HFF-Myc (cell line): Measurements from ENCODE around the gene PCSK6.

Source experiments
- DNase-seq: peaks from one replicate; pipeline ENCODE4 v3.0.0-alpha.2; 2011; ENCODE audit warnings: low read depth; ENCODE audit errors: extremely low read depth
- H3K4me3 ChIP-seq: replicated peaks from 2 replicates; pipeline ENCODE4 v1.5.1; 2011; ENCODE audit warnings: low read depth, mild to moderate bottlenecking, control low read depth, low read length
- TF ChIP-seq, protein P1 (sequence below): IDR thresholded peaks from 2 replicates; pipeline ENCODE4 v1.5.1; 2012; ENCODE audit warnings: mild to moderate bottlenecking, low read depth, low read length, control low read depth; ENCODE audit errors: missing control alignments

The PCSK6 gene

DNA sequence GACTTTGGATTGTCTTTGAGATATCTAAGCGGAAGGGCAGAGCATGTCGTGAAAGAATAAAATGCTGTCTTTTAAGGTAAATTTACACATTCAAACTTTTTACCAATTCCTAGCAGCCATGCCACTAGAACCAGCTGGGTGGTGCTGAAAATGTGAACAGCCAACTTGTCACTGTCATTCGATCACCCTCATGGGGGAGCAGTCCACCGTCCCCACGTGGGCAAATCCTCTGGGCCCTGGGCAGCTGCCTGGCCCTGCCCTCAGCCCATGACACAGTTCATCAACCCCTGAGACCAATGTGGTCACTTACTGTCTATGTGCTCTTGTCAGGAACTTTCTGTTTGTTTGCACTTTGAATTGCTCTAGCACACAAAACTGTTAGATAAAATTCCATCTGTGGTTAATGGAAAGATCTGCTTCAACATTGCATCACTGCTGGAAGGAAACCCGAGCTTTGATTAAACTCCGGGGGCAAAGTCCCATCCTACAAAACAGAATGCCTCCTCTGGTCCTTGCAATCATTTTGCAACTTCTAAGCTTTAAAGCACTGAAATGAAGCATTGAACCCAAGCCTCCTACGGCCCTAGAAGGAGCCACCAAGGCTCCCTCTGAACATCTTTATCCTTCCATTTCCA is 50.1 kb downstream of the PCSK6 start:
- TF ChIP-seq, protein P1, sequence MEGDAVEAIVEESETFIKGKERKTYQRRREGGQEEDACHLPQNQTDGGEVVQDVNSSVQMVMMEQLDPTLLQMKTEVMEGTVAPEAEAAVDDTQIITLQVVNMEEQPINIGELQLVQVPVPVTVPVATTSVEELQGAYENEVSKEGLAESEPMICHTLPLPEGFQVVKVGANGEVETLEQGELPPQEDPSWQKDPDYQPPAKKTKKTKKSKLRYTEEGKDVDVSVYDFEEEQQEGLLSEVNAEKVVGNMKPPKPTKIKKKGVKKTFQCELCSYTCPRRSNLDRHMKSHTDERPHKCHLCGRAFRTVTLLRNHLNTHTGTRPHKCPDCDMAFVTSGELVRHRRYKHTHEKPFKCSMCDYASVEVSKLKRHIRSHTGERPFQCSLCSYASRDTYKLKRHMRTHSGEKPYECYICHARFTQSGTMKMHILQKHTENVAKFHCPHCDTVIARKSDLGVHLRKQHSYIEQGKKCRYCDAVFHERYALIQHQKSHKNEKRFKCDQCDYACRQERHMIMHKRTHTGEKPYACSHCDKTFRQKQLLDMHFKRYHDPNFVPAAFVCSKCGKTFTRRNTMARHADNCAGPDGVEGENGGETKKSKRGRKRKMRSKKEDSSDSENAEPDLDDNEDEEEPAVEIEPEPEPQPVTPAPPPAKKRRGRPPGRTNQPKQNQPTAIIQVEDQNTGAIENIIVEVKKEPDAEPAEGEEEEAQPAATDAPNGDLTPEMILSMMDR: no peak
- DNase-seq: no peak
- H3K4me3 ChIP-seq: peak overlapping the region; percentile 32

DNA sequence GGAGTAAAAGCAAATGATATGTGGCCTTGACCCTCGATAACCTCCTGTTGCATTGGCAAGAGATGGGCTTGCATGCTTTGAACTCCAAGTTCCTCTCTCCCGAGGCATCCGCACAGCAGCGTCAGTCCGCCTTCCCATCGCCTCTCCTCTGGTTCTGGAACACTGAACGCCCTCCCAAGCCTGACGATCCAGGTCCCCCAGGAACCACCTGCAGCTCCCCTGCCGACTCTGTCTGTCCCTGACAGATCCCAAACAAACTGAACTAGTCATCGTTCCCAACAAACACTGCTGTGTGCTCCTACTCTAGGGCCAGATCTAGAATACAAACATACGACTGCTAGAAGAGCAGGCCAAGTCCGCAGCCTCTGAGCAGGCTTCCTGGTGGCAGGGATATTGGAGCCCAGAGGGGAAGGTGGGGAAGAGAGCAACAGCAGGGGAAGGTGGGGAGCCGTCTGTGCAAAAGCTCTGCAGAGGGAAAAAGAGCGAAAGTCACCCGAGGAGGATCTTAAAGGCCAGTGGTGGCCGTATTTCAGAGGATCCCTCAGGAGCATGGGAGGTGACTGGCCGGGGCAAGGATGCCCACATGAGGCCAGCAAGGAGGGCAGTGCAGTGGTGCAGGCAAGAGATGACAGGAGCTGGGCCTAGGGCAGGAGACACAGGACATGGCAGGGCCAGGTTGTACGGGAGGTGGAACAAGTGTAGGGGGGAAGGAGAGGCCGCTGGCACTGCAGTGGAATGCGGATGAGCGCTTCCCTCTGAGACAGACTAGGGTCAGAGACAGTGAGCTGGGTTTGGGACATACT is 50.8 kb downstream of the PCSK6 start:
- H3K4me3 ChIP-seq: no peak overlapping the region
- TF ChIP-seq, protein P1: no peak

DNA sequence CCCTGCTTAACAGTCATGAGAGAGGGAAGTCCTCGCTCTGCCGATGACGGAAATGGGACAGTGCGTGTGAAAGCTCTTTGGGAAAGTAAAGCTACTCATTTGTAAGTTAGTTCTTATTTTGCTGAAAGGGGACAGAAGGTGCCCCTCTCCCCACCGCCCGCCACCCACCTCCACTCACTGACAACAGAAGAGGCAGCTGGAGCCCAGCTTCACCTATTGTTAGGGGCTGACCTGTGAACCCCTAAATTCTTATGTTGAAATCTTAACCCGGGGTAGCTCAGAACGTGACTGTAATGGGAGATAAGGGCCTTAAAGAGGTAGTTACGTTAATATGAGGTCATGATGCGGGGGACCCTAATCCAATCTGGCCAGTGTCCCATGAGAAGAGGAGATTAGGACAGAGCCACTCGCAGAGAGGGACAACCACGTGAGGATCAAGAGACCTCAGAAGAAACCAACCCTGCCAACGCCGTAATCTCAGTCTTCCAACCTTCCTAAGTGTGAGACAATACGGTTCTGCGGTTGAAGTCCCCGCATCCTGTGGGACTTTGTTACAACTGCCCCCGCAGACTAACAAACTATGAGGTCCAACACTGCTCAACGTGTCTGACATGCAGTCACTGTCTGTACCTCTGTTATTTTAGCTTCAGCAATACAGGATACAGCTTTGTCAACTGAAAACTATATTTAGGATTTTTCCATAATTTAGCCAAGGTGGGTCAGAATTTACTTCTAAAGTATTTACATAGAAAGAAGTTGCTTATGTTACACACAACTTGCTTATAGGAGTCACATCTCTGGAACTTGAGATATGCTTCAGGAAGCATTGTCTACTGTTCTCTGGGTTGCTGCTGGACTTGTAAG is 51.7 kb downstream of the PCSK6 start:
- no peak overlapping the region for H3K4me3 ChIP-seq
- TF ChIP-seq, protein P1: no peak
- DNase-seq: no peak

More for the DNA sequence above, 50.8 kb downstream of the PCSK6 start:
- no peak for DNase-seq

- H3K4me3 ChIP-seq: no peak overlapping the region
- no peak for DNase-seq
- TF ChIP-seq, protein P1: no peak
Observed at GRCh38 chr15:101437209-101437608, 52.3 kb downstream of the PCSK6 start.

DNA sequence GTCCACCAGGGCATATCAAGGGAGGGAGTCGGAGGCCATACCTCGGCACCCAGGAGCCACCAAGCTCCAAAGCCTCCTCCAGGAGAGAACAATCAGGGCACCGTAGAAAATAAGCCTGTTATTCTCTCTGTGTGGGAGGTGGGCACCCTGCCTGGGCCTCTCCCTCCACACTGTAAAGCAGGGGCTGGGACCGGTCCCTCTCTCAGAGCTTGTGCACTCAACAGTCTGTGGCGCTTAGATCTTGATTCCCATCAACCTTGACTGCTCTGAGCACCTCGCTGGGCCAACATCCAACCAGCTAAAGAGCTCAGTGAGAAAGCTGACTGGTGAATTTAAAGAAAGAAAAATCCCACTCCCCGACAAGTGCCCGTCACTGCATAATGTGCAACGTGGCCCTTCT is 53.0 kb downstream of the PCSK6 start:
- TF ChIP-seq, protein P1: no peak
- no peak overlapping the region for H3K4me3 ChIP-seq
- DNase-seq: no peak

DNA sequence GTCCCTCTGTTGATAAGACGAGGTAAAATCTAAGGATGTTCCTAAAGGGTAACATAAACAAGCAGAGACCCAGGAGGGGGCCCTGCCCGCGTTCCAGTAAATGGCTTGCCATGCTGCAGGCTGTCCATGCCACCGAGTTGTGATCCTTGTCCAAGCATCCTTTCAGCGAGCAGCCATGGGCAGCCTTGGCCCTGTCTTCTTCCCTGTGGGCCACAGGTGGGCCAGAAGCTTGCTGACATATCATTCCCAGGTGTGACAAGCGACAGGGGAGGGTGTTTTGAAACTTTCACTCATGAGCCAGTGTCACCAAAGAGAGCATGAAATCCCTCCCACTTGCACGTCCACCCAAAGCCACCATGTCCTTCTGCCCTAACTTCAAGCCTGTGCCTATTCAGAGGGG is 53.7 kb downstream of the PCSK6 start:
- no peak overlapping the region for H3K4me3 ChIP-seq
- TF ChIP-seq, protein P1: no peak
- no peak for DNase-seq
